GM06990 (cell line): ENCODE results near the gene IL3.

Experiments
- DNase-seq: peaks from one replicate; pipeline ENCODE4 v3.0.0-alpha.2; 2011; ENCODE audit not compliant: insufficient read length; ENCODE audit errors: extremely low read depth
- H3K27me3 ChIP-seq: replicated peaks from 2 replicates; pipeline ENCODE4 v1.6.0; 2011; ENCODE audit warnings: low read length; ENCODE audit not compliant: control insufficient read depth, insufficient read depth
- H3K36me3 ChIP-seq: 2 replicates; pipeline ENCODE4 v1.5.1; 2011; ENCODE audit warnings: low read length; ENCODE audit not compliant: control insufficient read depth, insufficient read depth
- H3K4me3 ChIP-seq: replicated peaks from 2 replicates; pipeline ENCODE4 v1.5.1; 2011; ENCODE audit warnings: low read depth, mild to moderate bottlenecking, control low read depth, low read length
- TF ChIP-seq, protein P1 (sequence below): IDR thresholded peaks from 2 replicates; pipeline ENCODE4 v1.5.1; 2011; ENCODE audit warnings: low read length, control low read depth, mild to moderate bottlenecking, inconsistent platforms; ENCODE audit not compliant: insufficient read depth, poor library complexity, severe bottlenecking

The IL3 gene

DNA sequence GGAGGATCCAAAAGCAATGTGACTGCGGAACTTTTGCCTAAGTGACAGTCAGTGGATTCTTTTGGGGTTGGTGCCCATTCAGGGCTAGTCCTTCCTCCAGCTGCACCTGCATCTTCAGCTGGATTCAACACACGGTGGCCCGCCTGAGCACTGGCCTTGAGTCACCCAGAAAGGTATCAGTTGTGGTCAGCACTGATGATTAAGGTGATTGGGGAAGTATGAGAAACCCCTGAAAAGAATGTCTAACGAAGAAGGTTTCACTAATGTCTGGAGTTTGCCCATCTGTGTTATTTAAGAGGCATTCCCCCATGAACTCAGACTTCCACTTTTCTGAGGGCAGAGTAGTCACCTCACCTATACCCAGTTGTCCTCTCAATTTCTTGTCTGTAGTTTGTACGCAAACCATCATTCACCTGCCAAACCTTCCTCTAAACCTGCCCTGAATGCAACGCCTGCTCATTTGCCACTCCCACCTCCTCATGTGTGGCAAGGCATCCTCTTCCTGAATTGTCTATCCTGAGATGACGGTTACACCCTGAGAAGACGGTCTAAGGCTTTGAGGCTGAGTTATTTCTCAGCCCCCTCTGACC lies 40.3 kb downstream of the IL3 start:
- no peak overlapping the region for H3K4me3 ChIP-seq
- TF ChIP-seq, protein P1, sequence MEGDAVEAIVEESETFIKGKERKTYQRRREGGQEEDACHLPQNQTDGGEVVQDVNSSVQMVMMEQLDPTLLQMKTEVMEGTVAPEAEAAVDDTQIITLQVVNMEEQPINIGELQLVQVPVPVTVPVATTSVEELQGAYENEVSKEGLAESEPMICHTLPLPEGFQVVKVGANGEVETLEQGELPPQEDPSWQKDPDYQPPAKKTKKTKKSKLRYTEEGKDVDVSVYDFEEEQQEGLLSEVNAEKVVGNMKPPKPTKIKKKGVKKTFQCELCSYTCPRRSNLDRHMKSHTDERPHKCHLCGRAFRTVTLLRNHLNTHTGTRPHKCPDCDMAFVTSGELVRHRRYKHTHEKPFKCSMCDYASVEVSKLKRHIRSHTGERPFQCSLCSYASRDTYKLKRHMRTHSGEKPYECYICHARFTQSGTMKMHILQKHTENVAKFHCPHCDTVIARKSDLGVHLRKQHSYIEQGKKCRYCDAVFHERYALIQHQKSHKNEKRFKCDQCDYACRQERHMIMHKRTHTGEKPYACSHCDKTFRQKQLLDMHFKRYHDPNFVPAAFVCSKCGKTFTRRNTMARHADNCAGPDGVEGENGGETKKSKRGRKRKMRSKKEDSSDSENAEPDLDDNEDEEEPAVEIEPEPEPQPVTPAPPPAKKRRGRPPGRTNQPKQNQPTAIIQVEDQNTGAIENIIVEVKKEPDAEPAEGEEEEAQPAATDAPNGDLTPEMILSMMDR, result no peak
- H3K36me3 ChIP-seq, result no peaks in the 10 kb centered on the region
- H3K27me3 ChIP-seq, result no peaks in the 10 kb centered on the region
- DNase-seq, result peak; percentile 62

DNA sequence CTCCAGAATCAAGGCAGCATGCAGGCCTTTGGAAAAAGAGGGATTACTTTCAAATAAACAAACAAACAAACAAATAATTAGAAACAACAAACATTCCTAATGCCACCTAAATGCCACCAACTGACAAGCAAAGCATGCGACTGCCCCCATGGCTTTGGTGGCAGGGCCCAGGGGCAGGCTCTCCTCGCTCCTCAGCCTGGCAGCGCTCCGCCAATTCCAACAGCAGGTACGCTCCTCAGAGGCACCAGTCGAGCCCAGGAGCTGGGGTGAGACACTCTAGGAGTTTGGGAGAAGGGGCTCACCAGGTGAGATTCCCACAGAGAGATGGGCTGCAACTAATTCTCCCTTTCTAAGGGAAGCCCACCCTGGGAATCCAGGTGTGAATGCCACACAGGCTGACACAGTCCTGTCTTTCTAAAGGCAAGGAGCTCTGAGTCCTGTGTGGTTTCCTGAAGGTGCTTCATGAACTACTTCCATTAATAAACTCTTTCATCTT lies 41.0 kb downstream of the IL3 start:
- DNase-seq, result no peak
- Histone ChIP-seq H3K4me3 (no peak overlapping the region), H3K27me3 (no peaks in the 10 kb centered on the region), H3K36me3 (no peaks in the 10 kb centered on the region)
- TF ChIP-seq, protein P1, result no peak

DNA sequence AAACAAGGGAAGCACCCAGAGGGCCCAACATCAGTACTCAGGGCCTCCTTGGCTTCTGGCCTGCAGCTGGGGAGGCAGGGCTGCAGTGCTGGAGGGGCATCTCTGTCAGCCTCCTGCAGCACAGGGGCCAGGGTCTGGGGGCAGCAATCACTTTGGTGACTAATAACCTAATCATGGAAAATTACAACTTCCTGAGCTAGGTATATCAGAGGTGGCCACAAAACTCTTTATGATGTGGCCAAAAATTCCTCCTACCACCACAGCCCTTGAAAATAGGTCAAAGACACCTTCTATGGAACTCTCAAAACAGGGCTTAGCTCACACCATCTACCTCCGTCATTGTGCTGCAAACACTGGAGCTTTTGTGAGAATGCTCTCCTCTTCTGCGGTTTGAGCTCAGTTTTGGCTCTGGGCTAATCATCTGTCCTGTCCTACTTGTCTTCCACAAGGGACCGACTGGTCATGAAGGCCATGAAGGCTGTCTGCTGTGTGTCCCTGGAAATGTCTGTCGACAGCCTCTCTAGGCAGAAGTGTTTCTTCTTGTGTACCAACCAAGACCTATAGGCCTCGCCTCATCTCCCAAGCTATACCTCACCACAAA lies 41.7 kb downstream of the IL3 start:
- peak; percentile 46 for DNase-seq
- no peaks in the 10 kb centered on the region for H3K27me3 ChIP-seq
- TF ChIP-seq, protein P1, result no peak
- H3K36me3 ChIP-seq, result no peaks in the 10 kb centered on the region
- no peak overlapping the region for H3K4me3 ChIP-seq

DNA sequence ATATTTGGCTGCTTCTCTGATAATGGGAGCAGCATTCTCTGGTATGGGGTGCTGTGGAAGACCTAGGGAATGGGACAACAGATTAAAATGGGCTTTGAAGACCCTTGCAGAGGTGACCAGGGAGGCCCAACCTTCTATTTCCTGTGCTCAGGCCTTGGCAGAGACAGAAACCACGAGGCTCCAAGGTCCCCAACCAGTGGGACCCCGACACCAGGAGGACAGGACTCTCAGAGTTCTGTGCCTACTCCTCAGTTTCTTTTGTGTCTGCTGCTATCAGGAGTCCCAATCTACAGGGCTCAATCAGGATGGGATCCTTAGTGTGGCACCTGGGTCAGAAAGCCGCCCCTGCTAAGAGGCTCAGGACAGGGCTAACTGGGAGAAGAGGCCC lies 42.5 kb downstream of the IL3 start:
- Histone ChIP-seq H3K4me3 (no peak overlapping the region), H3K27me3 (no peaks in the 10 kb centered on the region), H3K36me3 (no peaks in the 10 kb centered on the region)
- TF ChIP-seq, protein P1, result no peak
- DNase-seq, result no peak

DNA sequence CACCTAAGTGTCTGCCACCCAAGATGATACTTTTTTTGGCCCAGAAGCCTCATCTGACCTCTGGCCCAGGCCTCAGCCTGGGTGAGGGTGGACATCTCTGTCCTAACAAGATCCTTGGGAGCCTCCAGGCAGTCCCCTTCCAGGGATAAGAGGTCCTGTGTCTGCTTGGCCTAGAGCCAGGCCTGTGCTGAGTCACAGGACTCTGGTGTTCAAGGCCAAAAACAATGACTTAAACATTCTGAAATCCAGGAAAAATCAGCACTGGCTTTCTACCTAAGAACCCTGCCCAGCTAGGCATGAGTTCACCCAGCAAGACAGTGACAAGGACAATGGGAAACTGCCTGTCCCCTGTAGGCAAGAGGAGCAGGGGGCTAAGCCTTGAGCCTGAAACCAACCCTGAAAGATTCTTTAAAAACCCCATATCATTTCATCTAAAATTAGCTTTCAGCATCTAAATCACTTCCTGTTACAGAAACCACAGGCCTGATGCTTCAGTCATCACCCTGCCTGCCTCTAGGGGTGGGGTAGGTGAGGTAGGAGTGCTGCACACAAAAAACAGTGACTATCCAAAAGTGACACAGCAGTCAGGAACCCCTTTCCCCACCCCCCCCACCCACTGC lies 43.0 kb downstream of the IL3 start:
- Histone ChIP-seq H3K27me3 (no peaks in the 10 kb centered on the region), H3K36me3 (no peaks in the 10 kb centered on the region), H3K4me3 (no peak overlapping the region; the same call in 1 of the 2 replicates)
- TF ChIP-seq, protein P1, result peak; percentile 31
- DNase-seq, result peak; percentile 72
